IMR-90 (cell line): Measurements from ENCODE around the gene NTRK2. TPM values are rescaled to one million over a fixed set of nuclear protein-coding genes. Genes with fewer than 3 reads are reported as not detected.

Experiments used
- ATAC-seq: fragments of 200-7000 bp; cut with Tn5 transposase; 2 replicates; pipeline ENCODE4 v1.9.1; 2020; ENCODE audit warnings: low read depth, mild to moderate bottlenecking, moderate library complexity
- BruUV-seq: library from RNA; stranded (reverse); fragments of 400-500 nt; replicated peaks from 2 replicates; lab custom pipeline; 2021; lab: Mats Ljungman, UMichigan
- CTCF ChIA-PET: fragments of 300-600 bp; formaldehyde crosslinking; extraction: SDS; loops from one replicate; lab custom pipeline; 2021; ENCODE audit warnings: antibody characterized with exemption; lab: Yijun Ruan, JAX
- POLR2A ChIA-PET: fragments of 300-600 bp; sonication (Branson Sonifier 250); formaldehyde crosslinking; loops from one replicate; lab custom pipeline; 2022; ENCODE audit warnings: antibody characterized with exemption; ENCODE audit not compliant: unreplicated experiment; lab: Charles Lee
- DNase-seq: peaks from one replicate; pipeline ENCODE4 v3.0.0; 2013
- H2AFZ ChIP-seq: replicated peaks from 2 replicates; pipeline ENCODE3; 2013; ENCODE audit warnings: low read length, mild to moderate bottlenecking; ENCODE audit not compliant: poor library complexity
- H2AK5ac ChIP-seq: 2 replicates; pipeline ENCODE4 v1.6.1; 2013; ENCODE audit warnings: low read depth, low read length, inconsistent platforms
- H2AK9ac ChIP-seq: replicated peaks from 2 replicates; pipeline ENCODE3; 2013; ENCODE audit warnings: mild to moderate bottlenecking, low read depth, low read length, moderate library complexity; ENCODE audit not compliant: poor library complexity
- H2BK120ac ChIP-seq: 2 replicates; pipeline ENCODE4 v1.6.1; 2013; ENCODE audit warnings: low read depth, low read length, inconsistent platforms
- H2BK15ac ChIP-seq: 3 replicates; pipeline ENCODE4 v1.6.1; 2013; ENCODE audit warnings: low read depth, low read length, inconsistent platforms
- H2BK20ac ChIP-seq: 2 replicates; pipeline ENCODE4 v1.6.1; 2013; ENCODE audit warnings: low read depth, mild to moderate bottlenecking, inconsistent platforms, low read length, moderate library complexity
- H2BK5ac ChIP-seq: 2 replicates; pipeline ENCODE4 v1.6.1; 2013; ENCODE audit warnings: mild to moderate bottlenecking, low read depth, low read length, inconsistent platforms; ENCODE audit not compliant: poor library complexity, severe bottlenecking
- H3K14ac ChIP-seq: replicated peaks from 2 replicates; pipeline ENCODE4 v1.6.1; 2013; ENCODE audit warnings: low read depth, low read length, inconsistent platforms
- H3K18ac ChIP-seq: 2 replicates; pipeline ENCODE4 v1.6.1; 2013; ENCODE audit warnings: low read depth, low read length, control low read depth
- H3K23ac ChIP-seq: 2 replicates; pipeline ENCODE4 v1.6.1; 2013; ENCODE audit warnings: low read depth, low read length, inconsistent platforms
- H3K27ac ChIP-seq: 2 replicates; pipeline ENCODE4 v1.5.1; 2013; ENCODE audit warnings: mild to moderate bottlenecking, control low read depth, low read length; ENCODE audit not compliant: insufficient read depth
- H3K27me3 ChIP-seq: 2 replicates; pipeline ENCODE4 v1.6.1; 2013; ENCODE audit warnings: low read length; ENCODE audit not compliant: control insufficient read depth, insufficient read depth
- H3K36me3 ChIP-seq: 2 replicates; pipeline ENCODE4 v1.6.1; 2013; ENCODE audit warnings: low read length, mixed read lengths; ENCODE audit not compliant: control insufficient read depth, insufficient read depth
- H3K4ac ChIP-seq: 2 replicates; pipeline ENCODE4 v1.6.1; 2013; ENCODE audit warnings: low read depth, low read length, inconsistent platforms
- H3K4me1 ChIP-seq: 2 replicates; pipeline ENCODE4 v1.6.1; 2013; ENCODE audit warnings: low read length, mixed read lengths; ENCODE audit not compliant: control insufficient read depth, insufficient read depth
- H3K4me2 ChIP-seq: 2 replicates; pipeline ENCODE4 v1.6.1; 2013; ENCODE audit warnings: low read depth, mild to moderate bottlenecking, control low read depth, low read length, moderate library complexity
- H3K4me3 ChIP-seq: 2 replicates; pipeline ENCODE4 v1.5.1; 2013; ENCODE audit warnings: low read depth, mild to moderate bottlenecking, control low read depth, low read length, moderate library complexity; ENCODE audit not compliant: insufficient read depth
- H3K56ac ChIP-seq: 2 replicates; pipeline ENCODE4 v1.6.1; 2013; ENCODE audit warnings: low read length, inconsistent platforms; ENCODE audit not compliant: insufficient read depth; ENCODE audit errors: extremely low read depth
- H3K79me1 ChIP-seq, 2 experiments: 2 replicates each; pipeline ENCODE4 v1.6.1; 2013; ENCODE audit warnings: low read length in 2 of 2, inconsistent platforms in 1 of 2, low read depth in 1 of 2
- H3K9ac ChIP-seq: 2 replicates; pipeline ENCODE4 v1.6.1; 2013; ENCODE audit warnings: low read depth, low read length, control low read depth
- H3K9me1 ChIP-seq: 2 replicates; pipeline ENCODE4 v1.6.1; 2013; ENCODE audit warnings: low read length, inconsistent platforms; ENCODE audit not compliant: insufficient read depth
- H3K9me3 ChIP-seq: 2 replicates; pipeline ENCODE4 v1.6.1; 2013; ENCODE audit warnings: low read length; ENCODE audit not compliant: control insufficient read depth, insufficient read depth
- H4K20me1 ChIP-seq: 2 replicates; pipeline ENCODE4 v1.6.1; 2013; ENCODE audit warnings: low read length, inconsistent platforms; ENCODE audit not compliant: insufficient read depth
- H4K5ac ChIP-seq: 2 replicates; pipeline ENCODE4 v1.6.1; 2013; ENCODE audit warnings: mild to moderate bottlenecking, low read depth, low read length, control low read depth
- H4K8ac ChIP-seq, 2 experiments: 2 replicates each; pipeline ENCODE4 v1.6.1; 2013; ENCODE audit warnings: low read depth in 2 of 2, low read length in 2 of 2, control low read depth in 1 of 2, inconsistent platforms in 1 of 2
- H4K91ac ChIP-seq: 2 replicates; pipeline ENCODE4 v1.6.1; 2013; ENCODE audit warnings: low read depth, low read length, inconsistent platforms; ENCODE audit not compliant: insufficient read depth
- BHLHE40 ChIP-seq: fragments of 150-350 bp; IDR thresholded peaks from 2 replicates; pipeline ENCODE4 v1.6.1; 2016; ENCODE audit warnings: mild to moderate bottlenecking, low read depth, low read length
- CEBPB ChIP-seq: IDR thresholded peaks from 2 replicates; pipeline ENCODE4 v1.6.1; 2012; ENCODE audit warnings: low read depth, low read length, improper control_type of control experiment
- CHD1 ChIP-seq: IDR thresholded peaks from 2 replicates; pipeline ENCODE4 v1.6.1; 2012; ENCODE audit warnings: low read depth, low read length, improper control_type of control experiment
- FOS ChIP-seq: fragments of 150-350 bp; IDR thresholded peaks from 2 replicates; pipeline ENCODE4 v1.6.1; 2016; ENCODE audit warnings: low read depth, low read length
- MAFK ChIP-seq: IDR thresholded peaks from 2 replicates; pipeline ENCODE4 v1.6.1; 2012; ENCODE audit warnings: low read depth, low read length, improper control_type of control experiment
- MAZ ChIP-seq: IDR thresholded peaks from 2 replicates; pipeline ENCODE4 v1.6.1; 2012; ENCODE audit warnings: low read depth, mild to moderate bottlenecking, low read length, improper control_type of control experiment, moderate library complexity, borderline replicate concordance
- MXI1 ChIP-seq: IDR thresholded peaks from 2 replicates; pipeline ENCODE4 v1.6.1; 2012; ENCODE audit warnings: low read depth, mild to moderate bottlenecking, low read length, moderate library complexity, borderline replicate concordance
- NFE2L2 ChIP-seq: fragments of 150-350 bp; IDR thresholded peaks from 2 replicates; pipeline ENCODE4 v1.6.1; 2016; ENCODE audit warnings: low read depth, mild to moderate bottlenecking, low read length
- POLR2A ChIP-seq: IDR thresholded peaks from 2 replicates; pipeline ENCODE4 v1.6.1; 2012; ENCODE audit warnings: mild to moderate bottlenecking, low read depth, low read length
- RAD21 ChIP-seq: IDR thresholded peaks from 2 replicates; pipeline ENCODE4 v1.6.1; 2012; ENCODE audit warnings: low read length, improper control_type of control experiment
- RCOR1 ChIP-seq: IDR thresholded peaks from 2 replicates; pipeline ENCODE4 v1.6.1; 2012; ENCODE audit warnings: mild to moderate bottlenecking, low read length, improper control_type of control experiment; ENCODE audit not compliant: insufficient replicate concordance
- RFX5 ChIP-seq: IDR thresholded peaks from 2 replicates; pipeline ENCODE4 v1.8.0; 2012; ENCODE audit warnings: low read depth, mild to moderate bottlenecking, low read length, moderate library complexity
- SMC3 ChIP-seq: fragments of 150-350 bp; IDR thresholded peaks from 2 replicates; pipeline ENCODE4 v1.6.1; 2016; ENCODE audit warnings: low read depth, mild to moderate bottlenecking, antibody characterized with exemption, low read length, moderate library complexity
- WGBS, 2 experiments: methylation state at CpG; one replicate each; pipeline versions ENCODE4 v1.1.5 to v1.1.7; 2013; ENCODE audit warnings: missing lambda C conversion rate in 2 of 2; ENCODE audit not compliant: insufficient read length in 1 of 2; ENCODE audit errors: extremely low coverage in 2 of 2; 5-methylcytosine and 5-hydroxymethylcytosine counted together
- dilution Hi-C: fragments of 300-500 bp; cut with HindIII; formaldehyde crosslinking; loops from one replicate; pipeline ENCODE4 v1.14.3; 2018; ENCODE audit warnings: low sequenced_read_pairs; ENCODE audit not compliant: unreplicated experiment
- in situ Hi-C: fragments of 300-500 bp; cut with MboI; formaldehyde crosslinking; loops from 3 replicates; pipeline ENCODE4 v1.14.3; 2019; ENCODE audit warnings: low sequenced_read_pairs, inconsistent platforms, mixed read lengths
- intact Hi-C: fragments of 100-400 bp; cut with micrococcal nuclease; formaldehyde crosslinking; loops from 2 replicates; pipeline ENCODE4 v1.10.0; 2022
- polyA plus RNA-seq, 3 experiments: library from polyadenylated mRNA; depleted of rRNA; stranded (reverse); fragments of >200 nt; gene quantifications; 2 replicates each; pipeline ENCODE4 v1.2.3, GENCODE V29; 2012; ENCODE audit warnings: low replicate concordance in 1 of 3
- total RNA-seq: library from RNA; depleted of rRNA; stranded (reverse); fragments of >200 nt; gene quantifications from 2 replicates; pipeline ENCODE4 v1.2.3, GENCODE V29; 2012
- TF ChIP-seq, protein P1 (sequence below): fragments of 150-350 bp; IDR thresholded peaks from 2 replicates; pipeline ENCODE4 v1.6.1; 2016; ENCODE audit warnings: low read depth, mild to moderate bottlenecking, low read length, moderate library complexity, borderline replicate concordance
- TF ChIP-seq, protein P2 (sequence below): fragments of 150-350 bp; IDR thresholded peaks from 2 replicates; pipeline ENCODE4 v1.6.1; 2017; ENCODE audit warnings: mild to moderate bottlenecking, antibody characterized with exemption, low read length, low read depth
- TF ChIP-seq, protein P3 (sequence below): conservative IDR thresholded peaks from 2 replicates; pipeline ENCODE4 v1.5.1; 2012; ENCODE audit warnings: mild to moderate bottlenecking, low read depth, low read length, improper control_type of control experiment

NTRK2 gene
- total and polyA plus RNA-seq, 2 of the 4 experiments (the other 2 are of a cell fraction), result under 0.01 to 0.02 TPM

DNA sequence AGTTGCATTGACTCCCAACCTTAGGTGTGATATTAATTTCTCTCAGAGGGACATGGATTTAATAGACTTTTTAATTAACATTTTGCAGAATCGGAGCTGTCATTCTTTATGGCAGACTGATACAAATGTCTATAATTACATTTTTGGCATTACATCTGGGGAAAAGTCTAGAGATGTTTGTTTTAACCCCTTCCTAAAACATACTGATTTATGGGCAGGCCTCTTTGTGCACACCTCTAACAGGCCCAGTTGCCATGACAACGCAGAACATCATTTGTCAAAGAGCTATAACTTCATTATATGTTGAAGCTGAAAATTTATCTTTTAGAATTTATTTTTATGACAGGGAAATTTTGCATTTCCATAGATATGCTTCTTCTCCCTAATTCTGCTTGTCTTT lies 158.5 kb downstream of the NTRK2 start:
- Histone ChIP-seq H2BK120ac (no peak overlapping the region), H3K36me3 (no peaks in the 10 kb centered on the region), H3K4me1 (no peaks in the 10 kb centered on the region), H3K27ac (no peak overlapping the region), H2AFZ (no peak overlapping the region), H3K14ac (no peak overlapping the region), H3K27me3 (no peaks in the 10 kb centered on the region), H3K56ac (no peak overlapping the region), H2BK5ac (no peak overlapping the region), H3K23ac (no peak overlapping the region), H2BK15ac (no peak overlapping the region), H3K79me1 (no peaks in the 10 kb centered on the region), H3K4me3 (no peak overlapping the region), H4K5ac (no peak overlapping the region), H4K8ac (no peak overlapping the region), H3K9ac (no peak overlapping the region), H2BK20ac (no peak overlapping the region), H3K9me1 (no peaks in the 10 kb centered on the region), H3K4ac (no peak overlapping the region), H3K18ac (no peak overlapping the region), H2AK5ac (no peak overlapping the region), H4K20me1 (no peaks in the 10 kb centered on the region), H3K4me2 (no peak overlapping the region), H4K91ac (no peak overlapping the region), H3K9me3 (peaks cover 13% of the 10 kb centered on the region), H2AK9ac (no peak overlapping the region)
- in situ Hi-C loops, result no loop called here
- BruUV-seq, result no TSS peak
- ChIA-PET CTCF (interaction anchor here (0.6 kb wide), 1 partner anchor 706 kb away, joined by 5 read pairs; no protein-coding TSS in a partner anchor), POLR2A (no interaction called here)
- dilution Hi-C loops, result no loop called here
- ATAC-seq, result no peak
- no CpG with 5 or more reads among the region's 2 CpGs for WGBS, 2 experiments
- DNase-seq, result no peak
- intact Hi-C loops, result no loop called here
- TF ChIP-seq RFX5, result no peak
- TF ChIP-seq, protein P1, sequence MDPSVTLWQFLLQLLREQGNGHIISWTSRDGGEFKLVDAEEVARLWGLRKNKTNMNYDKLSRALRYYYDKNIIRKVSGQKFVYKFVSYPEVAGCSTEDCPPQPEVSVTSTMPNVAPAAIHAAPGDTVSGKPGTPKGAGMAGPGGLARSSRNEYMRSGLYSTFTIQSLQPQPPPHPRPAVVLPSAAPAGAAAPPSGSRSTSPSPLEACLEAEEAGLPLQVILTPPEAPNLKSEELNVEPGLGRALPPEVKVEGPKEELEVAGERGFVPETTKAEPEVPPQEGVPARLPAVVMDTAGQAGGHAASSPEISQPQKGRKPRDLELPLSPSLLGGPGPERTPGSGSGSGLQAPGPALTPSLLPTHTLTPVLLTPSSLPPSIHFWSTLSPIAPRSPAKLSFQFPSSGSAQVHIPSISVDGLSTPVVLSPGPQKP, result no peak
- no peak for TF ChIP-seq FOS
- no peak for TF ChIP-seq SMC3
- TF ChIP-seq MAFK, result no peak
- no peak for TF ChIP-seq MXI1
- TF ChIP-seq RCOR1, result no peak
- no peak for TF ChIP-seq CHD1
- TF ChIP-seq RAD21, result no peak
- no peak for TF ChIP-seq POLR2A
- no peak for TF ChIP-seq CEBPB
- TF ChIP-seq NFE2L2, result no peak
- TF ChIP-seq, protein P2, sequence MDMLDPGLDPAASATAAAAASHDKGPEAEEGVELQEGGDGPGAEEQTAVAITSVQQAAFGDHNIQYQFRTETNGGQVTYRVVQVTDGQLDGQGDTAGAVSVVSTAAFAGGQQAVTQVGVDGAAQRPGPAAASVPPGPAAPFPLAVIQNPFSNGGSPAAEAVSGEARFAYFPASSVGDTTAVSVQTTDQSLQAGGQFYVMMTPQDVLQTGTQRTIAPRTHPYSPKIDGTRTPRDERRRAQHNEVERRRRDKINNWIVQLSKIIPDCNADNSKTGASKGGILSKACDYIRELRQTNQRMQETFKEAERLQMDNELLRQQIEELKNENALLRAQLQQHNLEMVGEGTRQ, result no peak
- TF ChIP-seq, protein P3, sequence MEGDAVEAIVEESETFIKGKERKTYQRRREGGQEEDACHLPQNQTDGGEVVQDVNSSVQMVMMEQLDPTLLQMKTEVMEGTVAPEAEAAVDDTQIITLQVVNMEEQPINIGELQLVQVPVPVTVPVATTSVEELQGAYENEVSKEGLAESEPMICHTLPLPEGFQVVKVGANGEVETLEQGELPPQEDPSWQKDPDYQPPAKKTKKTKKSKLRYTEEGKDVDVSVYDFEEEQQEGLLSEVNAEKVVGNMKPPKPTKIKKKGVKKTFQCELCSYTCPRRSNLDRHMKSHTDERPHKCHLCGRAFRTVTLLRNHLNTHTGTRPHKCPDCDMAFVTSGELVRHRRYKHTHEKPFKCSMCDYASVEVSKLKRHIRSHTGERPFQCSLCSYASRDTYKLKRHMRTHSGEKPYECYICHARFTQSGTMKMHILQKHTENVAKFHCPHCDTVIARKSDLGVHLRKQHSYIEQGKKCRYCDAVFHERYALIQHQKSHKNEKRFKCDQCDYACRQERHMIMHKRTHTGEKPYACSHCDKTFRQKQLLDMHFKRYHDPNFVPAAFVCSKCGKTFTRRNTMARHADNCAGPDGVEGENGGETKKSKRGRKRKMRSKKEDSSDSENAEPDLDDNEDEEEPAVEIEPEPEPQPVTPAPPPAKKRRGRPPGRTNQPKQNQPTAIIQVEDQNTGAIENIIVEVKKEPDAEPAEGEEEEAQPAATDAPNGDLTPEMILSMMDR, result no peak
- no peak for TF ChIP-seq MAZ
- no peak for TF ChIP-seq BHLHE40
